HEK293 (cell line): ENCODE results near the gene GALNT15.
A peak's percentile ranks its signal among the peaks of the same experiment; 100 is the strongest.

ENCODE experiments used
- CTCF ChIA-PET: fragments of 350-600 bp; formaldehyde crosslinking; extraction: SDS; loops from one replicate; lab custom pipeline; 2021; ENCODE audit warnings: antibody characterized with exemption; lab: Yijun Ruan, JAX
- POLR2A ChIA-PET: fragments of 300-600 bp; formaldehyde crosslinking; extraction: SDS; loops from one replicate; lab custom pipeline; 2020; ENCODE audit warnings: antibody characterized with exemption, inconsistent platforms; lab: Yijun Ruan, JAX
- H3K27ac ChIP-seq: fragments of 200-500 bp; sonication (Bioruptor generic); 2 replicates; pipeline ENCODE4 v1.5.1; 2014; ENCODE audit warnings: low read depth, low read length, control low read depth, inconsistent platforms; ENCODE audit errors: extremely low read depth
- H3K36me3 ChIP-seq, 2 experiments: fragments of 200-500 bp in 1 of 2; sonication (Bioruptor generic) in 1 of 2; 1 replicate in 1 of 2; 2 replicates in 1 of 2; pipeline ENCODE4 v1.5.1; 2014 to 2017; ENCODE audit warnings: inconsistent platforms in 2 of 2, low read length in 2 of 2; ENCODE audit not compliant: control insufficient read depth in 2 of 2, insufficient read depth in 1 of 2
- H3K4me1 ChIP-seq: fragments of 200-500 bp; sonication (Bioruptor generic); 2 replicates; pipeline ENCODE4 v1.5.1; 2014; ENCODE audit warnings: mild to moderate bottlenecking, low read length, inconsistent platforms; ENCODE audit not compliant: control insufficient read depth, insufficient read depth
- H3K4me3 ChIP-seq: 2 replicates; pipeline ENCODE4 v1.5.1; 2011; ENCODE audit warnings: low read depth, mild to moderate bottlenecking, control low read depth, low read length, moderate library complexity
- H3K9me3 ChIP-seq: fragments of 200-500 bp; sonication (Bioruptor generic); 2 replicates; pipeline ENCODE4 v1.5.1; 2014; ENCODE audit warnings: low read depth, low read length, inconsistent platforms; ENCODE audit not compliant: control insufficient read depth, insufficient read depth
- MEIS1 ChIP-seq: sonication (generic); formaldehyde crosslinking; IDR thresholded peaks from 2 replicates; pipeline ENCODE4 v1.8.1; 2022; ENCODE audit warnings: missing genetic modification reagents, mild to moderate bottlenecking, borderline replicate concordance
- SCRT1 ChIP-seq: fragments of 450-650 bp; formaldehyde crosslinking; IDR thresholded peaks from 2 replicates; pipeline ENCODE4 v1.5.1; 2016; ENCODE audit warnings: missing biosample characterization, missing genetic modification characterization, borderline replicate concordance
- SCRT2 ChIP-seq: fragments of 450-650 bp; formaldehyde crosslinking; IDR thresholded peaks from 2 replicates; pipeline ENCODE4 v1.5.1; 2016; ENCODE audit warnings: missing biosample characterization, missing genetic modification characterization
- ZNF138 ChIP-seq: fragments of 450-650 bp; formaldehyde crosslinking; IDR thresholded peaks from 2 replicates; pipeline ENCODE4 v1.5.1; 2016; ENCODE audit warnings: missing biosample characterization, missing genetic modification characterization, borderline replicate concordance
- ZNF544 ChIP-seq: fragments of 450-650 bp; formaldehyde crosslinking; IDR thresholded peaks from 2 replicates; pipeline ENCODE4 v1.5.0; 2017; ENCODE audit warnings: missing biosample characterization, missing genetic modification characterization
- ZNF596 ChIP-seq: fragments of 450-650 bp; IDR thresholded peaks from 2 replicates; pipeline ENCODE4 v1.5.0; 2018; ENCODE audit warnings: missing biosample characterization, mild to moderate bottlenecking, missing genetic modification characterization, moderate library complexity
- ZNF626 ChIP-seq: fragments of 450-650 bp; sonication (Bioruptor Pico); formaldehyde crosslinking; IDR thresholded peaks from 2 replicates; pipeline ENCODE4 v1.5.1; 2018; ENCODE audit warnings: missing biosample characterization, missing genetic modification characterization, inconsistent platforms
- ZNF658 ChIP-seq: fragments of 450-650 bp; formaldehyde crosslinking; IDR thresholded peaks from 2 replicates; pipeline ENCODE4; 2016; ENCODE audit warnings: missing biosample characterization, missing genetic modification characterization
- ZNF664 ChIP-seq: fragments of 450-650 bp; formaldehyde crosslinking; IDR thresholded peaks from 2 replicates; pipeline ENCODE4 v1.5.1; 2016; ENCODE audit warnings: missing biosample characterization, missing genetic modification characterization
- ZNF707 ChIP-seq: fragments of 450-650 bp; formaldehyde crosslinking; IDR thresholded peaks from 2 replicates; pipeline ENCODE4 v1.5.1; 2016; ENCODE audit warnings: missing biosample characterization, missing genetic modification characterization
- TF ChIP-seq, protein P1 (sequence below): fragments of 450-650 bp; formaldehyde crosslinking; IDR thresholded peaks from 2 replicates; pipeline ENCODE4 v1.5.1; 2016; ENCODE audit warnings: missing biosample characterization, missing genetic modification characterization
- TF ChIP-seq, protein P2 (sequence below): fragments of 450-650 bp; formaldehyde crosslinking; IDR thresholded peaks from 2 replicates; pipeline ENCODE4 v1.5.1; 2017; ENCODE audit warnings: missing biosample characterization, missing genetic modification characterization
- TF ChIP-seq, protein P3 (sequence below): fragments of 450-650 bp; formaldehyde crosslinking; IDR thresholded peaks from 2 replicates; pipeline ENCODE4 v1.5.1; 2017; ENCODE audit warnings: missing biosample characterization, missing genetic modification characterization
- TF ChIP-seq, protein P4 (sequence below): fragments of 450-650 bp; formaldehyde crosslinking; IDR thresholded peaks from 2 replicates; pipeline ENCODE4 v1.5.1; 2017; ENCODE audit warnings: missing biosample characterization, missing genetic modification characterization

The GALNT15 gene

DNA sequence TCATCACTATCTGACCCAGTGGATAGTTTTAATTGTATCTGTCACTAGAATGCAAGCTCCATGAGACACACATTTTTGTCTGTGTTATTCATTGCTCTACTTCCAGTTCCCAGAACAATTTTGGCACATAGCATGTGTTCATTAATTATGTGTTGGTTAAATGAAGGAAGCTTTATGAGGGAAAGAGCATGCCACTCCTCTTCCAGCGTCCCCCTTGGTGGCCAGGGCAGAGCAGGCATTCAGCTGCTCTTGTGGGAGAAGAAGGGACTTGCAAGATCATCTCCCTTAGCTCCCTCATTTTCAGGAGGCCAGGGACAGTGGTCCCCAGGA lies 489 bp upstream of the GALNT15 start (continued):
- TF ChIP-seq, protein P1, sequence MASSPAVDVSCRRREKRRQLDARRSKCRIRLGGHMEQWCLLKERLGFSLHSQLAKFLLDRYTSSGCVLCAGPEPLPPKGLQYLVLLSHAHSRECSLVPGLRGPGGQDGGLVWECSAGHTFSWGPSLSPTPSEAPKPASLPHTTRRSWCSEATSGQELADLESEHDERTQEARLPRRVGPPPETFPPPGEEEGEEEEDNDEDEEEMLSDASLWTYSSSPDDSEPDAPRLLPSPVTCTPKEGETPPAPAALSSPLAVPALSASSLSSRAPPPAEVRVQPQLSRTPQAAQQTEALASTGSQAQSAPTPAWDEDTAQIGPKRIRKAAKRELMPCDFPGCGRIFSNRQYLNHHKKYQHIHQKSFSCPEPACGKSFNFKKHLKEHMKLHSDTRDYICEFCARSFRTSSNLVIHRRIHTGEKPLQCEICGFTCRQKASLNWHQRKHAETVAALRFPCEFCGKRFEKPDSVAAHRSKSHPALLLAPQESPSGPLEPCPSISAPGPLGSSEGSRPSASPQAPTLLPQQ (tag by site-specific recombination), result no peak
- no peak for TF ChIP-seq ZNF658 (tag by site-specific recombination)
- TF ChIP-seq ZNF544 (tag by site-specific recombination), result no peak
- TF ChIP-seq ZNF707 (tag by site-specific recombination), result no peak
- TF ChIP-seq, protein P2, sequence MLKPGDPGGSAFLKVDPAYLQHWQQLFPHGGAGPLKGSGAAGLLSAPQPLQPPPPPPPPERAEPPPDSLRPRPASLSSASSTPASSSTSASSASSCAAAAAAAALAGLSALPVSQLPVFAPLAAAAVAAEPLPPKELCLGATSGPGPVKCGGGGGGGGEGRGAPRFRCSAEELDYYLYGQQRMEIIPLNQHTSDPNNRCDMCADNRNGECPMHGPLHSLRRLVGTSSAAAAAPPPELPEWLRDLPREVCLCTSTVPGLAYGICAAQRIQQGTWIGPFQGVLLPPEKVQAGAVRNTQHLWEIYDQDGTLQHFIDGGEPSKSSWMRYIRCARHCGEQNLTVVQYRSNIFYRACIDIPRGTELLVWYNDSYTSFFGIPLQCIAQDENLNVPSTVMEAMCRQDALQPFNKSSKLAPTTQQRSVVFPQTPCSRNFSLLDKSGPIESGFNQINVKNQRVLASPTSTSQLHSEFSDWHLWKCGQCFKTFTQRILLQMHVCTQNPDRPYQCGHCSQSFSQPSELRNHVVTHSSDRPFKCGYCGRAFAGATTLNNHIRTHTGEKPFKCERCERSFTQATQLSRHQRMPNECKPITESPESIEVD (tag by site-specific recombination), result no peak
- TF ChIP-seq ZNF138 (tag by site-specific recombination), result no peak

DNA sequence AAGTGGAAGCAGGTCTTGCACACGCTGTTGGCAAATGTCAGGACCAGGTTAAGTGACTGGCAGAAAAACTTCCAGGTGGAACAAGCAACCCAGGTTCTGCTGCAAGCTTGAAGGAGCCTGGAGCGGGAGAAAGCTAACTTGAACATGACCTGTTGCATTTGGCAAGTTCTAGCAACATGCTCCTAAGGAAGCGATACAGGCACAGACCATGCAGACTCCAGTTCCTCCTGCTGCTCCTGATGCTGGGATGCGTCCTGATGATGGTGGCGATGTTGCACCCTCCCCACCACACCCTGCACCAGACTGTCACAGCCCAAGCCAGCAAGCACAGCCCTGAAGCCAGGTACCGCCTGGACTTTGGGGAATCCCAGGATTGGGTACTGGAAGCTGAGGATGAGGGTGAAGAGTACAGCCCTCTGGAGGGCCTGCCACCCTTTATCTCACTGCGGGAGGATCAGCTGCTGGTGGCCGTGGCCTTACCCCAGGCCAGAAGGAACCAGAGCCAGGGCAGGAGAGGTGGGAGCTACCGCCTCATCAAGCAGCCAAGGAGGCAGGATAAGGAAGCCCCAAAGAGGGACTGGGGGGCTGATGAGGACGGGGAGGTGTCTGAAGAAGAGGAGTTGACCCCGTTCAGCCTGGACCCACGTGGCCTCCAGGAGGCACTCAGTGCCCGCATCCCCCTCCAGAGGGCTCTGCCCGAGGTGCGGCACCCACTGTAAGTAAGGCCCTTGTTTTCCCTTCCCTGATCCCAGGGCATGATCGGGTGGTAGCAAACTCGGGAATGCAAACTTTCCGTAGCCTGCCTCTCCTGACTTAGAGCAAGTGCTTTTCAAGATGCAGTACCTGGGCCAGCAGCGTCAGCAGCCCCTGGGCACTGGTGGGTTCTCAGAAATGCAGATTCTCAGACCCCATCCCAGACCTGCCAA lies 759 bp downstream of the GALNT15 start:
- no peak overlapping the region for H3K27ac ChIP-seq
- H3K4me3 ChIP-seq, result no peak overlapping the region
- H3K9me3 ChIP-seq, result no peaks in the 10 kb centered on the region
- no peaks in the 10 kb centered on the region for H3K36me3 ChIP-seq
- no peaks in the 10 kb centered on the region; the same call in 1 of the 2 replicates for H3K4me1 ChIP-seq
- TF ChIP-seq SCRT2 (tag by site-specific recombination) (peak; percentile 87), ZNF626 (tag by site-specific recombination) (no peak), SCRT1 (tag by site-specific recombination) (peak; percentile 65)
- CTCF ChIA-PET, result interaction anchor here (0.7 to 10.3 kb wide), 4 partner anchors 52 to 126 kb away, joined by 3 to 167 read pairs (median 4); no protein-coding TSS in a partner anchor
- POLR2A ChIA-PET, result no interaction called here

DNA sequence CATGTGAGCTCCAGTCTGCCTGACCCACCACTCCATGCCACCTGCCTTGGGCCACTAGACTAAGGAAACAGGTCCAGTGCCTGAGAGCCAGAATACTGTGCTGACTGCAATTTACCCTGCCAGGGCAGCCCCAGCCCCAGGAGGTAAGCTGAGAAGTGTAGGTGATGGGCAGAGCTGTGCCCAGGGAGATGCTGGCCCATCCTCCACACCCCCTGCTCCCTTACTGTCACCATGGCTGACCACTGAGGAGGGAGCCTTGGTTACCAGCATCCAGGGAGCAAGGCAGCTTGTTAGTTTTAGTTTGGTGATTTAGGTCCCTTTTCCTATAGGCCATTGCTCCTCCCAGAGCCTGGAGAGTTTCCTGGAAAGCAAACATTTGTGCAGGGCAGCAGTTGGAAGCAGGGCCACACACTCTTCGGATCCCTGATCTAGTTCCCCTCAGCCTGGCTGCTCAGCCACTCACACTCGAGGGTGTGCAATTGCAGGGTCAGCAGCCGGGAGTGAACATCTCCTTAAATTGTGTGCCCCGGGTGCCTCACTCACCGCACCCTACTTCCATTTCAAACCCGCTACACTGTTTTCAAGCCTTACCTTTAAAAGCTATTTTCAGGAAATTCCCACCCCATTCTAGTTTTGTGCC lies 2.0 kb downstream of the GALNT15 start:
- TF ChIP-seq ZNF596 (tag by site-specific recombination), result no peak
- TF ChIP-seq, protein P3, sequence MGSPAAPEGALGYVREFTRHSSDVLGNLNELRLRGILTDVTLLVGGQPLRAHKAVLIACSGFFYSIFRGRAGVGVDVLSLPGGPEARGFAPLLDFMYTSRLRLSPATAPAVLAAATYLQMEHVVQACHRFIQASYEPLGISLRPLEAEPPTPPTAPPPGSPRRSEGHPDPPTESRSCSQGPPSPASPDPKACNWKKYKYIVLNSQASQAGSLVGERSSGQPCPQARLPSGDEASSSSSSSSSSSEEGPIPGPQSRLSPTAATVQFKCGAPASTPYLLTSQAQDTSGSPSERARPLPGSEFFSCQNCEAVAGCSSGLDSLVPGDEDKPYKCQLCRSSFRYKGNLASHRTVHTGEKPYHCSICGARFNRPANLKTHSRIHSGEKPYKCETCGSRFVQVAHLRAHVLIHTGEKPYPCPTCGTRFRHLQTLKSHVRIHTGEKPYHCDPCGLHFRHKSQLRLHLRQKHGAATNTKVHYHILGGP (tag by site-specific recombination), result peak; percentile 82
- TF ChIP-seq, protein P4, sequence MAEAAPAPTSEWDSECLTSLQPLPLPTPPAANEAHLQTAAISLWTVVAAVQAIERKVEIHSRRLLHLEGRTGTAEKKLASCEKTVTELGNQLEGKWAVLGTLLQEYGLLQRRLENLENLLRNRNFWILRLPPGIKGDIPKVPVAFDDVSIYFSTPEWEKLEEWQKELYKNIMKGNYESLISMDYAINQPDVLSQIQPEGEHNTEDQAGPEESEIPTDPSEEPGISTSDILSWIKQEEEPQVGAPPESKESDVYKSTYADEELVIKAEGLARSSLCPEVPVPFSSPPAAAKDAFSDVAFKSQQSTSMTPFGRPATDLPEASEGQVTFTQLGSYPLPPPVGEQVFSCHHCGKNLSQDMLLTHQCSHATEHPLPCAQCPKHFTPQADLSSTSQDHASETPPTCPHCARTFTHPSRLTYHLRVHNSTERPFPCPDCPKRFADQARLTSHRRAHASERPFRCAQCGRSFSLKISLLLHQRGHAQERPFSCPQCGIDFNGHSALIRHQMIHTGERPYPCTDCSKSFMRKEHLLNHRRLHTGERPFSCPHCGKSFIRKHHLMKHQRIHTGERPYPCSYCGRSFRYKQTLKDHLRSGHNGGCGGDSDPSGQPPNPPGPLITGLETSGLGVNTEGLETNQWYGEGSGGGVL (tag by site-specific recombination), result no peak
- TF ChIP-seq MEIS1 (CRISPR knock-in tag), result no peak
- TF ChIP-seq ZNF664 (tag by site-specific recombination), result no peak
- H3K4me3 ChIP-seq, result no peak overlapping the region
- POLR2A ChIA-PET, result no interaction called here
- H3K9me3 ChIP-seq, result no peaks in the 10 kb centered on the region
- H3K36me3 ChIP-seq, result no peaks in the 10 kb centered on the region
- CTCF ChIA-PET, result interaction anchor here (0.7 to 10.3 kb wide), 5 partner anchors 53 to 128 kb away, joined by 3 to 167 read pairs (median 4); no protein-coding TSS in a partner anchor
- H3K4me1 ChIP-seq, result no peaks in the 10 kb centered on the region; the same call in 1 of the 2 replicates
- H3K27ac ChIP-seq, result no peak overlapping the region
